Coronary artery (tissue), 2 donors: ENCODE data around the gene AMY1C.
"Not testable (repeated sequence)": the region's sequence is repeated elsewhere in the genome, so short reads cannot be mapped to it uniquely, and the experiment has no call there.

Source experiments
- DNase-seq: peaks from one replicate; pipeline ENCODE4 v3.0.0-alpha.2; 2017; ENCODE audit warnings: low spot score
- H3K27ac ChIP-seq, 2 donors: fragments of 200-600 bp; sonication (generic); one replicate each; pipeline ENCODE4 v1.5.1; 2016 to 2019
- H3K4me3 ChIP-seq: fragments of 200-600 bp; sonication (generic); 2 replicates; pipeline ENCODE4 v1.5.1; 2016; ENCODE audit warnings: mild to moderate bottlenecking, moderate library complexity
- TF ChIP-seq, protein P1 (sequence below): fragments of 200-600 bp; sonication (generic); IDR thresholded peaks from one replicate; pipeline ENCODE4 v1.5.1; 2019; ENCODE audit warnings: antibody characterized with exemption

AMY1C gene

DNA sequence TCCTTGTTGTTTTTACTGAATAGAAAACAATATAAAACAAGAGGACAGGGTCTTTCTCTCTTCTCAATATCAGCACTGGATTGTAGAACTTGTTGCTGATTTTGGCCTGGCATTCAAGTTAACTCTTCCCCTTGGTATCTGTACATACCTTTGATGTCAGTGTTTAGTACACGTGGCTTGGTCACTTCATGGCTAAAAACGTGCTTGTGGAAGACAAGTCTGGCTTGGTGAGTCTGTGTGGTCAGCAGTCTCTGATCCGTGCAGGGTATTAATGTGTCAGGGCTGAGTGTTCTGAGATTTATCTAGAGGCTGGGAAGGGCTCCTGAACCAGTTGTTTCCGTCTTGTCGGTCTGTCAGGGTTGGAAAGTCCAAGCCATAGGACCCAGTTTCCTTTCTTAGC, at the start of gene AMY1C:
Gene AMY1C (plus strand): TSS at position 301 of the 400 bp plus-strand sequence. CDS start 572 bp downstream, outside the sequence.
- not testable (repeated sequence) for DNase-seq, H3K27ac ChIP-seq, H3K4me3 ChIP-seq

DNA sequence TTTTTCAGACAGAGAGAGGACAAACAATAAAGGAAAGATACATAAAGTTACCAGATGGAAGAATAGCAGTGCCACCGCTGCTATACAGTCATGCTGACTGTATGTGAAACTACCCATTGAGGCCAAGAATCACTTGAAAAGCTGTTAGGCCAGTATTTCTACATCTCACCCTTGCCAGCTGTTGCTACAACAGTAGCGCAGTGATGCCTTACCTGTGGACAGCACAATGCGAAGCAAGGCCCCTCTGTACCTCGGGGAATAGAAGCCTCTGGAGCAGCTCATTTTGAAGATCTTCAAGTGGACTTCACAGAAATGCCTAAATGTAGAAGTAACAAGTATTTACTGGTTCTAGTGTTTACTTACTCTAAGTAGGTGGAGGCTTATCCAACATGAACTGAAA, 49.0 kb upstream of the AMY1C start:
- not testable (repeated sequence) for DNase-seq, H3K27ac ChIP-seq, H3K4me3 ChIP-seq

DNA sequence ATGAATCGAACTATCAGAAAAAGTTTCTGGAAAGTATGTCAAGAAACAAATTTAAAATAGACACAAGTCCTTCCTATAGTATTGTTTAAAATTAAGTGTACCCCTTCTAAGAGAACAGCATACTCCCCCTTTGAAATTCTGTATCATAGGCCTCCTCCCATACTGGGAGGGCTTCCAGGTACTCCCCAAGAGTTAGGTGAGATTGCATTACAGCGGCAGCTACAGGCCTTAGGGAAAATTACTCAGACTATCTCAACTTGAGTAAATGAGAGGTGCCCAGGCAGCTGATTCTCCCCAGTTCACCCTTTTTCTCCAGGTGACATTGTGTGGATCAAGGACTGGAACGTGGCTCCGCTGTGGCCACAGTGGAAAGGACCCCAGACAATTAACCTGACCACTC, 48.4 kb upstream of the AMY1C start:
- not testable (repeated sequence) for DNase-seq, H3K27ac ChIP-seq, H3K4me3 ChIP-seq

DNA sequence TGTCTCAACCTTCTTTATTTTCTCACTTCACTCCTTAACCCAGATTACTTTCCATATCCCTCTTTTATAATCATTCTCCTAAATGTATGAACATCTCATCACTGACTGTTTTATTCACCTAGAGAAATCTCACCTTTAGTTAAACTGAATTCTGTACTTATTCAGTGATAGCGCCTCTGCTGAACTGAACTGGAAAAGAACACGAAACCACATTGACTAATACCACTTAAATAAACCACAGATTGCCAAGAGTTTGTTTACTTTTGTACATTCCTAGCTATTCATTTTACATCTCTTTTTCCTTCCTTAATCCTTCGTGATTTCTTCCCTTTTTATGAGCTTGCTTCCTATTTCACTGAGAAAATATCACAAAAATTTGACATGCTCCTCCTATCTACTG, 42.0 kb upstream of the AMY1C start:
- H3K4me3 ChIP-seq, H3K27ac ChIP-seq, DNase-seq: not testable (repeated sequence)

DNA sequence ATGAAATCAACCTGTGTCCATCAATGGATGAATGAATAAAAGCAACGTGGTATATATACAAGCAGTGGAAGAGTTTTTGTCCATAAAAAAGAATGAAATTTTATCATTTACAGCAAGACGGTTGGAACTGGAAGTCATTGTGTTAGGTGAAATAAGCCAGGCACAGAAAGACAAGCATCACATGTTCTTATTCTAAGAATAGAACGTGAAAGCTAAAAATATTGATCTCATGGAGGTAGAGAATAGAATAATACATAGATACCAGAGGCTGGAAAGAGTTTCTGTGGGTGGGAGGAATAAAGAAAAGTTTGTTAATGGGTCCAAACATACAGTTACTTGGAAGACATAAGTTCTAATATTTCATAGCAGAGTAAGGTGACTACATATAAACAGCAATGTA, 39.3 kb upstream of the AMY1C start:
- not testable (repeated sequence) for H3K4me3 ChIP-seq

DNA sequence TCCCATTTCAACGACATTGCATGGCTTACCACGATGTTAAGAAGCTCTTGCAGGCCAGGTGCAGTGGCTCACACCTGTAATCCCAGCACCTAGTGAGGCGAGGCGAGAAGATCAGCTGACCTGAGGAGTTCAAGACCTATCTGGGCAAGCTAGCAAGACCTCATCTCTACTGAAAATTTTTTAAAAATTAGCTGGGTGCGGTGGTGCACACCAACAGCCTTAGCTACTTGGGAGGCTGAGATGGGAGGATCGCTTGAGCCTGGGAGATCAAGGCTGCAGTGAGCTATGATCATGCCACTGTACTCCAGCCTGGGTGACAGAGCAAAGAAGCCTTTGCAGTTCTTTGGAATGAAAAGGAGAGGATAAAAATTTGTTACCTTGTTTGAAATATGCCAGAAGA, 32.3 kb upstream of the AMY1C start:
- not testable (repeated sequence) for DNase-seq, H3K27ac ChIP-seq, H3K4me3 ChIP-seq

More for the DNA sequence above, 39.3 kb upstream of the AMY1C start:
- DNase-seq, H3K27ac ChIP-seq: not testable (repeated sequence)

DNA sequence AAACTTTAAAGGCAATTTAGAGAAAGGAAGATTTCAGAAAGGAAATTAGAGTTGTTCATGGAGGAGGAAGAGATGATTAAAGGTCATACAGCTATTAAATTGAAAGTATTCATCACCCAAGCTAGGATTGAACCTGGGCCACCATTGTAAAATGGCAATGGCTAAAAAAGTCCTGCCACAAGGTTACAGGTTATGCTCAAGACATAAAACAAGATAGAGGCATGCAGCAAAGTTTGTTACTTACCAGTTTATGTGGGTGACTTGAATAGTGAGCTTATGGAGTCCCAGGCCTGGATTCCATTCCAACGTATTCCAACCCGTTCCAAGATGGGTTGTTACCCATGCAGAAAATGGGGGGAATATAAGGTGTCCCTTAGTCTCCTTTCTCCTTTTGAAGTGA, 28.2 kb upstream of the AMY1C start:
- not testable (repeated sequence) for DNase-seq, H3K4me3 ChIP-seq, H3K27ac ChIP-seq

DNA sequence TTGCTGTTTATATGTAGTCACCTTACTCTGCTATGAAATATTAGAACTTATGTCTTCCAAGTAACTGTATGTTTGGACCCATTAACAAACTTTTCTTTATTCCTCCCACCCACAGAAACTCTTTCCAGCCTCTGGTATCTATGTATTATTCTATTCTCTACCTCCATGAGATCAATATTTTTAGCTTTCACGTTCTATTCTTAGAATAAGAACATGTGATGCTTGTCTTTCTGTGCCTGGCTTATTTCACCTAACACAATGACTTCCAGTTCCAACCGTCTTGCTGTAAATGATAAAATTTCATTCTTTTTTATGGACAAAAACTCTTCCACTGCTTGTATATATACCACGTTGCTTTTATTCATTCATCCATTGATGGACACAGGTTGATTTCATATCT, 14.4 kb upstream of the AMY1C start:
- not testable (repeated sequence) for H3K4me3 ChIP-seq, H3K27ac ChIP-seq, DNase-seq

DNA sequence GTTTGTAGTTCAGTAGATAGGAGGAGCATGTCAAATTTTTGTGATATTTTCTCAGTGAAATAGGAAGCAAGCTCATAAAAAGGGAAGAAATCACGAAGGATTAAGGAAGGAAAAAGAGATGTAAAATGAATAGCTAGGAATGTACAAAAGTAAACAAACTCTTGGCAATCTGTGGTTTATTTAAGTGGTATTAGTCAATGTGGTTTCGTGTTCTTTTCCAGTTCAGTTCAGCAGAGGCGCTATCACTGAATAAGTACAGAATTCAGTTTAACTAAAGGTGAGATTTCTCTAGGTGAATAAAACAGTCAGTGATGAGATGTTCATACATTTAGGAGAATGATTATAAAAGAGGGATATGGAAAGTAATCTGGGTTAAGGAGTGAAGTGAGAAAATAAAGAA, 11.7 kb upstream of the AMY1C start:
- not testable (repeated sequence) for H3K4me3 ChIP-seq, DNase-seq, H3K27ac ChIP-seq

DNA sequence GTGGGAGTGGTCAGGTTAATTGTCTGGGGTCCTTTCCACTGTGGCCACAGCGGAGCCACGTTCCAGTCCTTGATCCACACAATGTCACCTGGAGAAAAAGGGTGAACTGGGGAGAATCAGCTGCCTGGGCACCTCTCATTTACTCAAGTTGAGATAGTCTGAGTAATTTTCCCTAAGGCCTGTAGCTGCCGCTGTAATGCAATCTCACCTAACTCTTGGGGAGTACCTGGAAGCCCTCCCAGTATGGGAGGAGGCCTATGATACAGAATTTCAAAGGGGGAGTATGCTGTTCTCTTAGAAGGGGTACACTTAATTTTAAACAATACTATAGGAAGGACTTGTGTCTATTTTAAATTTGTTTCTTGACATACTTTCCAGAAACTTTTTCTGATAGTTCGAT, 5.2 kb upstream of the AMY1C start:
- not testable (repeated sequence) for H3K4me3 ChIP-seq, H3K27ac ChIP-seq, DNase-seq

DNA sequence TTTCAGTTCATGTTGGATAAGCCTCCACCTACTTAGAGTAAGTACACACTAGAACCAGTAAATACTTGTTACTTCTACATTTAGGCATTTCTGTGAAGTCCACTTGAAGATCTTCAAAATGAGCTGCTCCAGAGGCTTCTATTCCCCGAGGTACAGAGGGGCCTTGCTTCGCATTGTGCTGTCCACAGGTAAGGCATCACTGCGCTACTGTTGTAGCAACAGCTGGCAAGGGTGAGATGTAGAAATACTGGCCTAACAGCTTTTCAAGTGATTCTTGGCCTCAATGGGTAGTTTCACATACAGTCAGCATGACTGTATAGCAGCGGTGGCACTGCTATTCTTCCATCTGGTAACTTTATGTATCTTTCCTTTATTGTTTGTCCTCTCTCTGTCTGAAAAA, 4.7 kb upstream of the AMY1C start:
- not testable (repeated sequence) for H3K4me3 ChIP-seq

DNA sequence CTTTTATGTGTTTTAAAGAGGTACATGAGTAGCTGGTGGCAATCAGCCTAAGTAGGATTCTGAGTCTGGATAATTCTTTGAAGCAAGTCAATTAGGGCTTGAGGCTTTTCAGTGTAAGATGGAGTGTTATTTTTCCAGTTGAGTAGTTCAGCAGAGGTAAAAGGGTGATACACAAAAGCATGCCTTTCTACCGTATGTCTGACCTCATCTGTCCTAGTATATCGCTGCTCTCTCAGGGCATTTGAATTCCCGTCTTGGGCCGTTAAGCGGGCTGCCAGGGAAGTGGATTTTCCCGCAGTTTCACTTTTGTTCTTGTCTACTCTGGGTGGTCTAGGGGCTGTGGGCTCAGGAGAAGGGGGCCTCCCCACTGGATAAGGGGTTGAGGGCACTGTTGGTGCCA, 1.4 kb upstream of the AMY1C start:
- H3K27ac ChIP-seq, H3K4me3 ChIP-seq: not testable (repeated sequence)

More for the DNA sequence above, 4.7 kb upstream of the AMY1C start:
- DNase-seq, H3K27ac ChIP-seq: not testable (repeated sequence)

DNA sequence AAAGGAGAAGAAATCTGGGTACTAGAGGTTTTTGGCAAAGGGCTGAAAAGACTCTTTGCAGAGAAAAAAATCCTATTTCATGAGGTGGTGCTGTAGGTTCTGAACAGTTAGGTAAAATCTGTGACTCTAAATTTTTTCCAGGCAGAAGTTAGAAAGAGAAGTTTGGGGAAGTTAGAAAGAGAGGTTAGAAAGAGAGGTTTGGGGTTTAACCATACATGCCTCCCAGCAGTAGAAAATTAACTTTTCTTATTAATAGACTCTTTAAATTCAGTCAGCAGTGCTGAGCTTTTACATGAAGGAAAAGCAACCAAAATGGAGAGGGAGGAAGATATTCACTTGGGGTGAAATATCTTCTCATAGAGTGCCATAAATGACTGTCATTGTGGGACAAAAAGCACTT, 12.2 kb downstream of the AMY1C start:
- no peak for DNase-seq
- H3K4me3 ChIP-seq: no peak overlapping the region
- TF ChIP-seq, protein P1, sequence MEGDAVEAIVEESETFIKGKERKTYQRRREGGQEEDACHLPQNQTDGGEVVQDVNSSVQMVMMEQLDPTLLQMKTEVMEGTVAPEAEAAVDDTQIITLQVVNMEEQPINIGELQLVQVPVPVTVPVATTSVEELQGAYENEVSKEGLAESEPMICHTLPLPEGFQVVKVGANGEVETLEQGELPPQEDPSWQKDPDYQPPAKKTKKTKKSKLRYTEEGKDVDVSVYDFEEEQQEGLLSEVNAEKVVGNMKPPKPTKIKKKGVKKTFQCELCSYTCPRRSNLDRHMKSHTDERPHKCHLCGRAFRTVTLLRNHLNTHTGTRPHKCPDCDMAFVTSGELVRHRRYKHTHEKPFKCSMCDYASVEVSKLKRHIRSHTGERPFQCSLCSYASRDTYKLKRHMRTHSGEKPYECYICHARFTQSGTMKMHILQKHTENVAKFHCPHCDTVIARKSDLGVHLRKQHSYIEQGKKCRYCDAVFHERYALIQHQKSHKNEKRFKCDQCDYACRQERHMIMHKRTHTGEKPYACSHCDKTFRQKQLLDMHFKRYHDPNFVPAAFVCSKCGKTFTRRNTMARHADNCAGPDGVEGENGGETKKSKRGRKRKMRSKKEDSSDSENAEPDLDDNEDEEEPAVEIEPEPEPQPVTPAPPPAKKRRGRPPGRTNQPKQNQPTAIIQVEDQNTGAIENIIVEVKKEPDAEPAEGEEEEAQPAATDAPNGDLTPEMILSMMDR: no peak

More for the DNA sequence above, 1.4 kb upstream of the AMY1C start:
- DNase-seq: not testable (repeated sequence)

DNA sequence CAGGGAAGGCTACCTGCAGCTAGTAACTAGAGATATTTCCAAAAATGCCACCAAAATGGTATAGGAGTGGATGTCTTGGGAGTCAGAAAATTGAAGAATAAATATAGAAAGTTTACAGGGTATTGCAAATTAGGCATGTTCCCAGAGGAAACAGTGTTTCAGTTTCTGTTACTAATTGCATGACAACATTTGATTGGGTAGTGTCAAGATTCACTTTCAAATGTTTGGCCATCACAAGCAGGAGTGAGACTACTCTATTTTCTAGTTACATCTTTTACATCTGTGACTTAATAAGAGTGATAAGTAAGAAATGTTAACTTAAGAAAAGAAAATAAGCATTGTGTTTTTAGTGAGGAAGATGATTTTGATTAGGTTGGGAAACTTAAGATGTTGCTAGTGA, 30.2 kb downstream of the AMY1C start:
- TF ChIP-seq, protein P1: no peak
- no peak overlapping the region for H3K27ac ChIP-seq
- H3K4me3 ChIP-seq: no peak overlapping the region
- DNase-seq: no peak

More for the DNA sequence above, 12.2 kb downstream of the AMY1C start:
- H3K27ac ChIP-seq: no peak overlapping the region
